GM18873 (cell line): ENCODE results near the gene RPL7L1.
A peak's percentile ranks its signal among the peaks of the same experiment; 100 is the strongest.

ENCODE experiments used
- ATAC-seq: cut with Tn5 transposase; IDR thresholded peaks from one replicate; pipeline ENCODE4 v1.9.1; 2021; ENCODE audit warnings: mild to moderate bottlenecking, moderate library complexity, moderate number of reproducible peaks; ENCODE audit not compliant: unreplicated experiment, low FRiP score

The RPL7L1 gene

GRCh38 chr6:42928986-42929820, 49.8 kb downstream of the RPL7L1 start, which contains the start of gene CNPY3:
TSS of gene CNPY3 (plus strand) at chr6:42929480. CDS start at chr6:42929571, 91 bp downstream.
- ATAC-seq: peak; percentile 73

DNA sequence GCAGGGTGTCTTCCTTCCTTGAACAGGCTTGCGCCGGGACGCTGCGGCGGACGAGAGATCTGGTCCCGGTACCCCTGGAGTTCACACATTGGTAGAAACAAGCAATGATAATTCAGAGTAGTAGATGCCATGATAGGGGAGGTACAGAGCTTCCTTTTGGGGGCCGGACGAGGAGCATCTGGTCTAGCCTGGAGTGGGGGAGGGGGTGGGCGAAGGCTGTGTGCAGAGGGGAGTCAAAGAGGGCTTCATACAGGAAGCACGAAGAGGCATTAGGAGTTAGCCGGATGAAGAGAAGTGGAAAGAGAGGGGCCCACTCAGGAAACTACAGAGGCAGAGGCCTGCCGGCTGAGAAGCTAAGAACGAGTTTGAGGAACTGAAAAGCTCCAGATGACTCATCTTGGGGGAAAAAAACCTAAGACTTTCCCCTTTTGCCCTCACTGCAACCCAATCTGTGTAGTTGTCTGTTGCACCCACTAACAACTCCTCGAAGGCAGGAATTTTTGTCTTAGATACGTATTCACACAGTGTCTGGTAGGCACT, 50.5 kb downstream of the RPL7L1 start:
- ATAC-seq: peak; percentile 54

DNA sequence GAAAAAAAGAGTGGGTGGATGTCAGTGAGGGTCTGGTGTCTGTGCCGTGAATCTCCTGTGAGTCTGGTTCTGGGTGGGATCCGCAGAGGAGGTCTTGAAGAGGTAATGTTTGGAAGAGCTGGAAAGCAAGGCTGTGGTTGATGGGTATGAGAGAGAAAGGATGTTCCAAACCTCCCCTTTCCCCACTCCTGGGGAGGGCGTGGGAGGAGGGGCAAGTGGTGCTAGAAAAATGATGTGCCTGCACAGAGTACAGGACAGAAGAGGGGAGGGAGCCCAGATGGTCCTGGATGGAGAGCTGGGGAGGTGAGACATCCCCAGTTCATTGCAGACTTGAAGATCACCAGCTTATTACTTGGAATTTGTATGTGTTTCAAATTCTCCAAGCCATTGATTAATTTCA, 53.0 kb downstream of the RPL7L1 start:
- ATAC-seq: no peak

GRCh38 chr6:42933205-42933604, 53.8 kb downstream of the RPL7L1 start:
- ATAC-seq: no peak

- ATAC-seq: no peak
Observed at GRCh38 chr6:42935322-42935721, 55.9 kb downstream of the RPL7L1 start.

DNA sequence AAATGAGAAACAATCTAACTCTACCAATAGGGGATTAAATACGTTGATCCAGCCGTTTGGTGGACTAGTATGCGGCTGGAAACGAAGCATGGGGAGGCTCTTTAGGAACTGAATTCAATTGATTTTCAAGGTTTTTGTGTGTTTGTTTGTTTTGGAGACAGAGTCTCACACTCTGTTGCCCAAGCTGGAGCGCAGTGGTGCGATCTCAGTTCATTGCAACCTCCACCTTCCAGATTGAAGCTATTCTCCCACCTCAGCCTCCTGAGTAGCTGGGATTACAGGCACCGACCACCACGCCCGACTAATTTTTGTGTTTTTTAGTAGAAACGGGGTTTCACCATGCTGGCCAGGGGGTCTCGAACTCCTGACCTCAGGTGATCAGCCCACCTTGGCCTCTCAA, 57.0 kb downstream of the RPL7L1 start:
- ATAC-seq: no peak

DNA sequence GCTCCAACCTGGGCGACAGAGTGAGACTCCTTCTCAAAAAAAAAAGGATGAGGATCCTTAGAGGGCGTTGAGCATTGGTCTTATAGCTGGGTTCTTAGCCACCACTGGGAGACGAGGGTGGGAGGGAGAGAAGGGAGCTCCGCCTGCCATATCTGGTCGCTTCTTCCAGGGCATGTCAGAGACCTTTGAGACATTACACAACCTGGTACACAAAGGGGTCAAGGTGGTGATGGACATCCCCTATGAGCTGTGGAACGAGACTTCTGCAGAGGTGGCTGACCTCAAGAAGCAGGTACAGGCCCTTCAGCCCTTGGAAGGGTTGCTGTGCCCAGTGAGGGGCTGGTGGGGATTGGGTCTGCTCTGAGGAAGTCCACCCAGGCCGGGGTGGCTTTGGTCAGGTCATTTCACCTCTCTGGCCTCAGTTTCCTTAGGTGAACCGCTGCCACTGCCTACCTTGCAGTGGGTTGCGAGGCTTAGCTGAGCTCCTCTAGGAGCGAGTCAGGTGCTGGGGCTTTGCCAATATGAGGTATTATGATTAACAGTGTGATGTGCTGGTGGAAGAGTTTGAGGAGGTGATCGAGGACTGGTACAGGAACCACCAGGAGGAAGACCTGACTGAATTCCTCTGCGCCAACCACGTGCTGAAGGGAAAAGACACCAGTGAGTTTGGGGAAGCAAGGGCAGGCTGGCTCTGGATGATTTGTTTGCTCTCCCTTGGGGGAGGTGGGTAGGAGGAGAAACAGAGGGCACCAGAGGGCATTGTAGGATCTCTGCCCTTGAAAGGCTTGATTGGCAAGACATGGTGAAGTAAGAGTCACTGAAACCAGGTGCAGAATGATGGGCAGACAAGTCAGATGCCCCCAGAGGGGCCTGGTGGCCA, 58.4 kb downstream of the RPL7L1 start:
- no peak for ATAC-seq

DNA sequence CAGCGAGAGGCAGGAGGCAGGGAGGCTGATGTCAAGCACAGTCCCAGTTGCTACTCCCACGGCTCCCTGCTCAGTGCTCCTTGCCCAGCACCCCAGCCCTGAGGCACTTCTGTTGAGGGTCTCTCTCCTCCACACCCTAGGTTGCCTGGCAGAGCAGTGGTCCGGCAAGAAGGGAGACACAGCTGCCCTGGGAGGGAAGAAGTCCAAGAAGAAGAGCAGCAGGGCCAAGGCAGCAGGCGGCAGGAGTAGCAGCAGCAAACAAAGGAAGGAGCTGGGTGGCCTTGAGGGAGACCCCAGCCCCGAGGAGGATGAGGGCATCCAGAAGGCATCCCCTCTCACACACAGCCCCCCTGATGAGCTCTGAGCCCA, 59.0 kb downstream of the RPL7L1 start:
- ATAC-seq: no peak

DNA sequence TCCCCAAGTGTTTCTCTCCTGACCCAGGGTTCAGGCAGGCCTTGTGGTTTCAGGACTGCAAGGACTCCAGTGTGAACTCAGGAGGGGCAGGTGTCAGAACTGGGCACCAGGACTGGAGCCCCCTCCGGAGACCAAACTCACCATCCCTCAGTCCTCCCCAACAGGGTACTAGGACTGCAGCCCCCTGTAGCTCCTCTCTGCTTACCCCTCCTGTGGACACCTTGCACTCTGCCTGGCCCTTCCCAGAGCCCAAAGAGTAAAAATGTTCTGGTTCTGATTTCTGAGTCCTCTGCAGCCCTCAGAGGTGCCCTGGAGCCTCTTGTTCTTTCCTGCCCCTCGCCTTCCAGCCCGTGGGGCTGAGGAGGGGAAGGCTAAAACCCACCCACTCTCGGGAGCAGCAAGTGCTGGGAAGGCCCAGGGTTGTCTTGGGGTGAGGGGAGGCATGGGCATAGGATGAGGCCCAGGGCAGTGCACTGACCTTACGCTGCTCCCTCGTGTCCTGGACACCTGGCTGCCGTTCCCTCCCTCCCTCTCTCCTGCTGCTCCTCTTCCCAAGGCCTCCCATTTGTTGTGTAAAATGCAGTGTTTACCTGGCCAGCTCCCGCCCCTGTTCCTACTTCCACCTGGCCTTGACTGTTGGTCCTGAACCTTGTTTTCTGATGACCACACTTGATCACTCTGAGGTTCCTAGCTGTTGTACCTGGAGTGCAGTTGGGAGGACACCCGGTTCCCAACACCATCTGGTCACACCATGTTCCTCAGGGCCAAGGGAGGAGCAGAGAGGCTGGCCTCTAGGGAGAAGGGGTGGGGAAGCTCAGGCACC, 59.8 kb downstream of the RPL7L1 start:
- ATAC-seq: no peak
